ENCODE measurements around the gene SPINK9. TPM values are rescaled to one million over a fixed set of nuclear protein-coding genes. Genes with fewer than 3 reads are reported as not detected.

The SPINK9 gene
- total RNA-seq, 1 donor from 2014 or later = not detected

DNA sequence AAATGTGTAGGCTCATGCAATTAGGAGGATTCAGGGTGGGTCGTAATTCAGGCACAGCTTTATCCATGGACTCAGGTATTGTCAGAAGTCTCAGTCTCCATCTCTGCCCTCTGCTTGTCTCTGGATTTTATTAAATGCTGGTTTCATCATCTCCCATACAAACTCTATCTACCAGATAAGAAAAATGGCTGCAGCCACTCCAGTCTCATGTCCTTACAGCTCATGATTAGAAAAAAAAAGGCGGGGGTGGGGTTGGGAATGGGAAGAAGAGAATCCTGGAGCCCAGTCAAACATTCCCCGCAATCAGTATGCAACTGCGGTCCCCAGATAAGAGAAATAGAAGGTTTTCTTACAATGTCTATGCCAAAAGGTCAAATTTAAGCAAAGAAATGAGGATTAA lies 40.8 kb downstream of the SPINK9 start:
- no peaks in the 10 kb centered on the region for H3K4me1 Mint-ChIP-seq (ENCODE audit: low read depth, unreplicated experiment)
- no peaks in the 10 kb centered on the region for H3K27me3 Mint-ChIP-seq (ENCODE audit: low read depth, unreplicated experiment)
- H3K27ac Mint-ChIP-seq (ENCODE audit: unreplicated experiment) = no peak overlapping the region
- TF ChIP-seq, protein P1, sequence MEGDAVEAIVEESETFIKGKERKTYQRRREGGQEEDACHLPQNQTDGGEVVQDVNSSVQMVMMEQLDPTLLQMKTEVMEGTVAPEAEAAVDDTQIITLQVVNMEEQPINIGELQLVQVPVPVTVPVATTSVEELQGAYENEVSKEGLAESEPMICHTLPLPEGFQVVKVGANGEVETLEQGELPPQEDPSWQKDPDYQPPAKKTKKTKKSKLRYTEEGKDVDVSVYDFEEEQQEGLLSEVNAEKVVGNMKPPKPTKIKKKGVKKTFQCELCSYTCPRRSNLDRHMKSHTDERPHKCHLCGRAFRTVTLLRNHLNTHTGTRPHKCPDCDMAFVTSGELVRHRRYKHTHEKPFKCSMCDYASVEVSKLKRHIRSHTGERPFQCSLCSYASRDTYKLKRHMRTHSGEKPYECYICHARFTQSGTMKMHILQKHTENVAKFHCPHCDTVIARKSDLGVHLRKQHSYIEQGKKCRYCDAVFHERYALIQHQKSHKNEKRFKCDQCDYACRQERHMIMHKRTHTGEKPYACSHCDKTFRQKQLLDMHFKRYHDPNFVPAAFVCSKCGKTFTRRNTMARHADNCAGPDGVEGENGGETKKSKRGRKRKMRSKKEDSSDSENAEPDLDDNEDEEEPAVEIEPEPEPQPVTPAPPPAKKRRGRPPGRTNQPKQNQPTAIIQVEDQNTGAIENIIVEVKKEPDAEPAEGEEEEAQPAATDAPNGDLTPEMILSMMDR (IDR thresholded peaks at IDR 0.05; ENCODE audit: insufficient read depth, low read depth, low read length) = no peak
- TF ChIP-seq EZH2 (IDR thresholded peaks at IDR 0.05; ENCODE audit: insufficient read depth, low read length) = no peak
- no peak overlapping the region for H3K9ac ChIP-seq (ENCODE audit: low read length)
- H3K79me2 ChIP-seq (ENCODE audit: insufficient read depth, low read length) = no peaks in the 10 kb centered on the region
- H3K4me3 Mint-ChIP-seq (ENCODE audit: unreplicated experiment) = no peak overlapping the region
- no peaks in the 10 kb centered on the region for H4K20me1 ChIP-seq (ENCODE audit: insufficient read depth, low read length)
- DNase-seq (ENCODE audit: low read depth) (no peak), FAIRE-seq (no peak)
- H3K4me1 ChIP-seq (ENCODE audit: insufficient read depth, low read length) = no peaks in the 10 kb centered on the region
- no peaks in the 10 kb centered on the region for H3K36me3 ChIP-seq (ENCODE audit: insufficient read depth, low read length)
- H3K4me2 ChIP-seq (ENCODE audit: low read length) = no peak overlapping the region
- no peaks in the 10 kb centered on the region for H3K27me3 ChIP-seq (ENCODE audit: insufficient read depth, low read length)
- peaks cover 8% of the 10 kb centered on the region for H3K36me3 Mint-ChIP-seq (ENCODE audit: low read depth, unreplicated experiment)
- no peak overlapping the region for H2AFZ ChIP-seq (ENCODE audit: low read depth, low read length)
- H3K27ac ChIP-seq (ENCODE audit: low read depth, low read length) = no peak overlapping the region
- no peaks in the 10 kb centered on the region for H3K9me3 Mint-ChIP-seq (ENCODE audit: unreplicated experiment)
- H3K9me3 ChIP-seq (ENCODE audit: insufficient read depth, low read depth, low read length) = peaks cover 4% of the 10 kb centered on the region
- no peak overlapping the region for H3K4me3 ChIP-seq (ENCODE audit: insufficient read depth, low read depth, low read length)

DNA sequence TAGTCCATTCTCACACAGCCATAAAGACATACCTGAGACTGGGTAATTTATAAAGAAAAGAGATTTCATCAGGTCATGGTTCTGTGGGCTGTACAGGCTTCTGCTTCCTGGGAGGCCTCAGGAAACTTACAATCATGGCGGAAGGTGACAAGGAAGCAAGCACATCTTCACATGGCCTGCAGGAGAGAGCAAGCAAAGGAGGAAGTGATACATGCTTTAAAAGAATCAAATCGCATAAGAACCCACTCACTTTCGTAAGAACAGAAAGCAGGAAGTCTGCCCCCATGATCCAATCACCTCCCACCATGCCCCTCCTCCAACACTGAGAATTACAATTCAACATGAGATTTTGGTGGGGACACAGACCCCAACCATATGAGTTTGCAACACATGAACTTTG lies 43.3 kb downstream of the SPINK9 start:
- Mint-ChIP-seq H3K36me3 (ENCODE audit: low read depth, unreplicated experiment) (peaks cover 8% of the 10 kb centered on the region), H3K9me3 (ENCODE audit: unreplicated experiment) (no peaks in the 10 kb centered on the region), H3K4me3 (ENCODE audit: unreplicated experiment) (no peak overlapping the region), H3K27me3 (ENCODE audit: low read depth, unreplicated experiment) (no peaks in the 10 kb centered on the region), H3K27ac (ENCODE audit: unreplicated experiment) (no peak overlapping the region), H3K4me1 (ENCODE audit: low read depth, unreplicated experiment) (peaks cover 5% of the 10 kb centered on the region)
- Histone ChIP-seq H3K36me3 (ENCODE audit: insufficient read depth, low read length) (no peaks in the 10 kb centered on the region), H4K20me1 (ENCODE audit: insufficient read depth, low read length) (no peaks in the 10 kb centered on the region), H3K4me1 (ENCODE audit: insufficient read depth, low read length) (peaks cover 6% of the 10 kb centered on the region), H3K27me3 (ENCODE audit: insufficient read depth, low read length) (no peaks in the 10 kb centered on the region), H3K9me3 (ENCODE audit: insufficient read depth, low read depth, low read length) (peaks cover 4% of the 10 kb centered on the region), H2AFZ (ENCODE audit: low read depth, low read length) (no peak overlapping the region), H3K79me2 (ENCODE audit: insufficient read depth, low read length) (peaks cover 4% of the 10 kb centered on the region), H3K27ac (ENCODE audit: low read depth, low read length) (no peak overlapping the region), H3K4me3 (ENCODE audit: insufficient read depth, low read depth, low read length) (no peak overlapping the region), H3K9ac (ENCODE audit: low read length) (no peak overlapping the region), H3K4me2 (ENCODE audit: low read length) (no peak overlapping the region)
- DNase-seq (ENCODE audit: low read depth) = no peak
- FAIRE-seq = no peak
- no peak for TF ChIP-seq EZH2 (IDR thresholded peaks at IDR 0.05; ENCODE audit: insufficient read depth, low read length)
- TF ChIP-seq, protein P1 (IDR thresholded peaks at IDR 0.05; ENCODE audit: insufficient read depth, low read depth, low read length) = no peak

DNA sequence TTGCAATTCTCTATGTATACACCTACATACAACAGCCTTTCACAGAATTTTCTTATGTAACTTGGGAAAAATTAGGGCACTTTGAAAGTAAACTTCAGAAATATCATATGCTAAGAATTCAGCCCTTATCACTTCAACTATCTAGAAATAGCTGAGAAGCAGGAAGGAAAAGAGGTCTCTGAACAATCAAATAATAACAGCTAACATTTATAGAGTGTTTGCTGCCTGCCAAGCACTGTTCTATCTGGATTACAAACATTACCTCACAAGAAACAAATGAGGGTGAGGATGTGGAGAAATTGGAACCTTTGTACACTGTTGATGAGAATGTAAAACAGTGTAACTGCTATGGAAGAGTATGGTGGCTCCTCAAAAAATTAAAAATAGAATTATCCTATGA lies 44.0 kb downstream of the SPINK9 start:
- H3K36me3 ChIP-seq (ENCODE audit: insufficient read depth, low read length) = no peaks in the 10 kb centered on the region
- peaks cover 6% of the 10 kb centered on the region for H3K4me1 ChIP-seq (ENCODE audit: insufficient read depth, low read length)
- no peak overlapping the region for H3K9ac ChIP-seq (ENCODE audit: low read length)
- H2AFZ ChIP-seq (ENCODE audit: low read depth, low read length) = no peak overlapping the region
- TF ChIP-seq, protein P1 (IDR thresholded peaks at IDR 0.05; ENCODE audit: insufficient read depth, low read depth, low read length) = no peak
- no peak for TF ChIP-seq EZH2 (IDR thresholded peaks at IDR 0.05; ENCODE audit: insufficient read depth, low read length)
- no peaks in the 10 kb centered on the region for H4K20me1 ChIP-seq (ENCODE audit: insufficient read depth, low read length)
- Mint-ChIP-seq H3K4me1 (ENCODE audit: low read depth, unreplicated experiment) (peaks cover 5% of the 10 kb centered on the region), H3K9me3 (ENCODE audit: unreplicated experiment) (no peaks in the 10 kb centered on the region), H3K36me3 (ENCODE audit: low read depth, unreplicated experiment) (peaks cover 8% of the 10 kb centered on the region), H3K27ac (ENCODE audit: unreplicated experiment) (no peak overlapping the region), H3K27me3 (ENCODE audit: low read depth, unreplicated experiment) (no peaks in the 10 kb centered on the region), H3K4me3 (ENCODE audit: unreplicated experiment) (no peak overlapping the region)
- peaks cover 4% of the 10 kb centered on the region for H3K9me3 ChIP-seq (ENCODE audit: insufficient read depth, low read depth, low read length)
- H3K4me3 ChIP-seq (ENCODE audit: insufficient read depth, low read depth, low read length) = no peak overlapping the region
- H3K27me3 ChIP-seq (ENCODE audit: insufficient read depth, low read length) = no peaks in the 10 kb centered on the region
- H3K4me2 ChIP-seq (ENCODE audit: low read length) = no peak overlapping the region
- H3K27ac ChIP-seq (ENCODE audit: low read depth, low read length) = no peak overlapping the region
- FAIRE-seq (no peak), DNase-seq (ENCODE audit: low read depth) (no peak)
- H3K79me2 ChIP-seq (ENCODE audit: insufficient read depth, low read length) = peaks cover 10% of the 10 kb centered on the region
